IPS-NIHi11 (cell line): ENCODE results near the gene COG8.

Source experiments
- DNase-seq: peaks from one replicate; pipeline ENCODE4 v3.0.0; 2012; ENCODE audit warnings: mixed read lengths, low spot score

COG8 gene

GRCh38 chr16:69346683-69347082 lies 7.3 kb upstream of the COG8 start:
- DNase-seq: no peak

GRCh38 chr16:69345923-69346322 lies 6.6 kb upstream of the COG8 start:
- no peak for DNase-seq

DNA sequence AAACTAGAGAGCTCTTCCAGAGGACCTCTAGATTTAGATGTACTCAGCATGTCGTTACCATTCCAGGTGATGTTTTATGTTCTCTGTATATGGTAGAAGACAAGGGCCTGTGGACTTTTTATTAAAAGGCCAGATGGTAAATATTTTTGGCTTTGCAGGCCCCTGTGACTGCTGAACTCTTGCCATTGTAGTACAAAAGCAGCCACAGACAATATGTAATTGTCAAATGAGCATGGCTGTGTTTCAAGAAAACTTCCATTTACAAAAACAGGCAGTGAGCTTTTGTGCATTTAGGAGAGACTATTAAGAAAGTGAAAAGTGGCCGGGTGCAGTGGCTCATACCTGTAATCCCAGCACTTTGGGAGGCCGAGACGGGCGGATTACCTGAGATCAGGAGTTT lies 4.8 kb upstream of the COG8 start:
- DNase-seq: no peak

DNA sequence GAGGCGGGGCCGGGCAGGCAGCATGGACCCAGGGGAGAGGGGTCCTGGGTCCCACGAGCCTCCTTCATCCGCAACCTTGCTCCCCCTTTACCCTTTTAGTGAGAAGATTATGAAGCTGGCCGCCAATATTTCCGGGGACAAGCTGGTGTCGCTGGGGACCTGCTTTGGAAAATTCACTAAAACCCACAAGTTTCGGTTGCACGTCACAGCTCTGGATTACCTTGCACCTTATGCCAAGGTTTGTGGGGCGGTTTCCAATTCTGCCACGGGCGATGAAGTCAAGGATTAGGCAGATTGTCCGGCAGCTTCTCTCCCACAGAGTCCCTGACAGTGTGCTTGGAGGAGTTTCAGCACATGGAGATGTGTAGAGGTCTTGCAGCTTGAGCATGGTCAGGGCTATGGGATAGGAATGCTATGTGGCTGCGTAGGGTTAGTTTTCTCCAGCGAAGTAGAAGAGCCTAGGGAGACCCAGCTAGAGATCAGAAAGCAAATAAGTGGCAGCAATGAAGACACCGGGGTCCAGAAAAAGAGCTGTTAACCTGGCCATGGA lies 806 bp upstream of the COG8 start:
- DNase-seq: no peak

DNA sequence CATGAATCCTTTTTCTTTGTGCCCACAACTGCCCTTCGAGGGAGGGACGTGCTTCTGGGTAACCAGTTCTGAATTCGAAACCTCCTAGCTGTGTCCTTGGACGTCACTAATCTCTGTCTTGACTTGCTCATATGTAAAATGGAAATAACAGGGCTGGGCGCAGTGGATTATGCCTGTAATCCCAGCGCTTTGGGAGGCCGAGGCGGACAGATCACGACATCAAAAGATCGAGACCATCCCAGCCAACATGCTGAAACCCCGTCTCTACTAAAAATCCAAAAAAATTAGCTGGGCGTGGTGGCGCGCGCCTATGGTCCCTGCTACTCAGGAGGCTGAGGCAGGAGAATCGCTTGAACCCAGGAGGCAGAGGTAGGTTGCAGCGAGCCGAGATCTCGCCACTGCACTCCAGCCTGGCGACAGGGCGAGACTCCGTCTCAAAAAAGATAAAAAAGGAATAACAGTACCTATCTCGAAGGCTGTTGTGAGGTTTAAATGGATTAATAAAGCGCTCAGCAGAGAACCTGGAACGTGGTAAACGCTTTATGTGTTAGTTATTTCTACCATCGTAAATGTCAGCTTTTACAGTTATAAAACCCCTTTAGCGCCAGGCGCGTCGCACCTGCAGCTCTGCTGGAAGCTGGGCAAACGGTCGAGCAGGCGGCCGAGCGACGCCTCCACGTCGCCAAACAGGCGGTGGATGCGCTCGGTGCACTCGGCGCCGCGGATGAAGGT lies 641 bp downstream of the COG8 start:
- no peak for DNase-seq

DNA sequence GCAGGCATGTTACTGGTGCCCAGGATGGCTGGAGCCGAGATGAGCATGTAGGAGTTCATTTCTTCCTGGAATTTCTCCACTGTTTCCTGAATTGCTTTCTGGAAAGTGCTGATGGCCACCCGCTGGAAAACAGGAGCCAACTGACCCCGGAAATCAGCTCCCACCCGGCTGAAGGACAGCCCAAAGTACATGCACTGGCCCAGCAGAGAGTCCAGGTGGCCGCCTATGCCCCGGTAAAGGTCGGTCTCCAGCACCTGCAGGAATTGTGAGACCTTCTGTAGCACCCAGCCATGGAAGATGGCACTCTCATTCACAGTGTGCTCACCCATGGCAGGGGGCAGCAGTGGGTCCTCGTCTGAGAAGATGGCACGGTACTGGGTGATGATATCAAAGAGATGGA lies 4.7 kb downstream of the COG8 start:
- DNase-seq: no peak

DNA sequence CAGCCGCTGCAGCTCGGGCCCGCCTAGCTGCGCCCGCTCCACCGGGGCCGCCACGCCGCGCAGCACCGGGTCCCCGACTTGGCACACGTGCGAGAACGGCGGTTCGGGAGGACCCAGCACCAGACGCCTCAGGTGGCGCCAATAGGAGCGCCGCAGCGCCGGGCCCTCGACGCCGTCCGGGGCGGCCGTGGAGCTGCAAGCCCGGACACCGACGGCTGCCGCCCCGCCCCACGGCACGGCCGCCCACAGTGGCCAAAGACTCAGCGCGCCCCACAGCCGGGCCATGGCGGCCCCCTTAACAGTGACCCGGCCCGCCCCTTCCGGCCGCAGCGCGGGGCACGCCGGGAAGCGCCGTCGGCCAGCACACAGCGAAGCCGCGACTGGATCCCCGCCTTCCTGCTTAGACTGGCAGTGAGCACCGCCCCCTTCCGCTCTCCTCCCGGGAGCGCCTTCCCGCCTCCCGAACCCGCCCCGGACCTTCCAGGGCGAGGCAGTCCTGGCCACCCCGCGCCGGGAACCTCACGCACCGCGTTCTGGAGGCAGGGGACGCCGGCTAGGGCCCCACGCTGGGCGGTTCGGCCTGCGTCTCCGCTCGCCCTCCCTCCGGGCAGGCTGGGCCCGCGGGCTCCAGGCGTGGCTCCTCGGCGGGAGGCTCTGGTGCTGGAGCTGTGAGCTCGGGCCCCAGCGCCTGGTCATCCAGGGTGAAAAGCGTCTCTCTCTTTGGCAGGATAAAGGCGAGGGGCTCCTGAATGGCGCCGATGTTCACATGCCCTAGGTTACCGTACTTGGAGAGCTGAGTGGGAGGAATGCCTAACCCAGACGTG lies 8.9 kb downstream of the COG8 start, which contains the start of gene PDF:
Gene PDF, minus strand, starts transcription at position 303 of the 824 bp plus-strand sequence. Its CDS starts 18 bp downstream, at position 285.
- peak; percentile 98 for DNase-seq

GRCh38 chr16:69329369-69330285 lies 9.7 kb downstream of the COG8 start:
- no peak for DNase-seq

- DNase-seq: no peak
Measured at GRCh38 chr16:69328854-69329316, 10.5 kb downstream of the COG8 start.

DNA sequence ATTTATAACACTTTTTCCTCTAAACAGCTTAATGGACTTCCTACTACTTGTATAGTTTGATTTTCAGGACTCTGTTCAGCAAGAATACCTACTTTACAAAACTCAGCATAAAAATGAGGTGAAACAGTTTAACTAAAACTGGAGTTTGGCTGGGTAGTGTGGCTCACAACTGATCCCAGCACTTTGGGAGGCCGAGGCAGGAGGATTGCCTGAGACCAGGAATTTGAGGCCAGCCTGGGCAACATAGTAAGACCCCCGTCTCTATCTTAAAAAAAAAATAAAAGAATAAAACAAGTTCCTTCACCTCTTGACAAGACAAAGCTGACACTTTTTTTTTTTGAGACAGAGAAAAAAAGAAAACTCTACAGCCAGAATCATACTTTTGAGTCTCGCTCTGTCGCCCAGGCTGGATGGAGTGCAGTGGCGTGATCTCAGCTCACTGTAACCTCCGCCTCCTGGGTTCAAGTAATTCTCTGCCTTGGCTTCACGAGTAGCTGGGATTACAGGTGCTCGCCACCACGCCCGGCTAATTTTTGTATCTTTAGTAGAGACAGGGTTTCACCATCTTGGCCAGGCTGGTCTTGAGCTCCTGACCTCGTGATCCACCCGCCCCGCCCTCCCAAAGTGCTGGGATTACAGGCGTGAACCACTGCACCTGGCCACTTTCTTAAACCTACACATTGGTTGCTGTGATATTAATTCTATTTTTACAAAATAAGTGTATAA lies 11.6 kb downstream of the COG8 start:
- DNase-seq: no peak

GRCh38 chr16:69326172-69326873 lies 13.0 kb downstream of the COG8 start:
- DNase-seq: no peak

DNA sequence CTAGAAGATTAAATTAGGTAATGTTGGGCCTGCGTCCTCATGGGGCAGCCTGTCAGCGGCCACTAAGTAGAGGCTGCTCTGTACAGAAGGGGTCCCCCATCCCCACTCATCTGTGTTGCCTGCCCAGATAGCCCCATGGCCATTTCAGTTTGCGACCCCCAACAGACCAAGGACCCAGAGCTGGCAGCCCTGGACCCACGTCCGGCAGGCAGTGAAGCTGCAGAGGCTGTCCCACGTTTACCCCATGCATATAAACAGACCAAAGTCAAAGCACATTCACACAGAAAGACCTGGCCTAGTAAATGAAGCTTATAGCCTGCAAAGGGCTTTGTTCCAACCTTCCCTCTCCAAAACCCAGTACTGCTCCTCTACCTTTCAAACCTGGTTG lies 13.6 kb downstream of the COG8 start:
- DNase-seq: no peak

DNA sequence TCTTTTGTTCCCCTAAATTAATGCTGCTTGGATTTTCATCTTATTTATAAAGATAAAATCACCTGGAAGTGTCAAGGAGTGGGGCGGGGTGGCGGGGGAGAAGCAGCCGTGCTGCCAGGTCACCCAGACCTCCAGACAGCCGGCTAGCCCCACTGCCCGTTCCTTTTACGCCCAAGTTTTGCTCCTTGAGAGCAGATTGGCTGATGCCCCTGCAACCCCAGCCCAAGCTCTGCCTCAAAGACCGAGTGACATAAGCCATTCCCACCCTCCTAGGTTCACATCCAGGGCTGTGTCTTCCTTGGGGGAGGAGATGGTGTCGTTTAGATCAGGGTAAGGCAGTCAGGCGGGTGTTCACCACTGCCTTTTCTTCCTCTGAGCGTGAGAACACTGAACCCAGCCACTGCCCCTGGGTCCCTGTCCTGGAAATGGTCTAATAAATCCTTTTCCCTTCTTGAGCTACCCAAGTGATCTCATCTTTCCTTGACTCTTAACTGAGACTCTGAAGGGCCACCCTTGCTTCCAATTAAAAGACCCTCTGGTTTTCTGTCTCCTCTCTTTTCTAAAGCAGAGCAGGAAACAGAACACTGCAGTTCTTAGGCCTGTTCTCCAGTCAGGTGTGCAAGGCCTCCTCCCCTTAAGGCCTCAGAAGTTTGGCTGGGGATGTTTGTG lies 14.6 kb downstream of the COG8 start:
- no peak for DNase-seq

DNA sequence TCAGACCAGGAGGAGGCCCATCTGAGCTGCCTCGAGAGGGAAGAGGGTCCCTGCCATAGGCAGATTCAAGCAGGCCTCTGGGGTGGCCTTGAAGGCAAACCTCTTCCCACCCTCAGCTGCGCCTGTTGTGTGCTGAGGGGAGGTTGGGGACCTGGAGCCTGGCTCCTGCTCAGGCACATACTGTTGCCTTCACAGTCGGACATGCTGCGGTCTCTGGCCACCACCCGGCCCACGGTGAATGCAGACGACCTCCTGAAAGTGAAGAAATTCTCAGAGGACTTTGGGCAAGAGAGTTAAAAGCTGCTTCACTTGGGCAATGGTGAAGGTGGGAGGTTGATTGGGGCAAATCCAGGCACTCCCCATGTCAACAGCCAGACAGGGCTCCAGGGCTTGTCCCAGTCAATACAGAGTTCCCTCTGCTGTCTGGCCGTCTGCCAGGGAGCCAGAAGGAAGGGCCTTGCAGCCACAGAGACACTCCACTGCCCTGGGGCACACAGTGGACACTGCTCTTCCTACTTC lies 15.3 kb downstream of the COG8 start:
- no peak for DNase-seq

DNA sequence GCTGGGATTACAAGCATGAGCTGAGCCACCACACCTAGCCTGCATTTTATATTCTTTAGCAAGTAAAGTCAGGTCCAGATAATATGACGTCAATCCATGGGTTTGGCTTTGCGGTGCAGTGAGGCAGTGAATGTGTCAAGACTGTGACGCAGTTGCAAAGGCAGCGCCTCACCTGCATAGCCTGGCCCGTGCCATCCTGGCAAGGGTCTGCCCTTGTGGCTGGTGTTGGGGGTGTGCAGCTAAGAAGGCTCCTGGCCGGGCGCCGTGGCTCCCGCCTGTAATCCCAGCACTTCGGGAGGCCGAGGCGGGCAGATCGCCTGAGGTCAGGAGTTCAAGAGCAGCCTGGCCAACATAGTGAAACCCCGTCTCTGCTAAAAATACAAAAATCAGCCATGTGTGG lies 15.9 kb downstream of the COG8 start:
- DNase-seq: no peak

DNA sequence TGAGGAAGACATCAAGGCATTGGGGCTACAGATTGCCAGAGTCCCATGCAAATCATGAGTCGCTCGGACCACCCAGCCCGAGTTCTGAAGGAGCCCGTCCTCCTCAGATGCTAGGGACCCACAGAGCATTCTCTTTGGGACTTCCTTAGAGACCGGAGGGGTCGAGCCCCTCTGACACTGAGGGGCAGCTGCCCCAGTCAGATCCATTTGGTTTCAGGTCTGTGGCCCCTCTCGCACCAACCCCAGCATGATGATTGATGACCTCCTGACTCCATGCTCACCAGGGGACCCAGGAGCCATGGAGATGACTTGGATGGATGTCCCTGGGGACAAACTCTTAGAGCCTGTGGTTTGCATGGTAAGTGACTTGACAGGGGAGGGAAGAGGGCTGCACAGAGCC lies 17.0 kb downstream of the COG8 start:
- DNase-seq: no peak

DNA sequence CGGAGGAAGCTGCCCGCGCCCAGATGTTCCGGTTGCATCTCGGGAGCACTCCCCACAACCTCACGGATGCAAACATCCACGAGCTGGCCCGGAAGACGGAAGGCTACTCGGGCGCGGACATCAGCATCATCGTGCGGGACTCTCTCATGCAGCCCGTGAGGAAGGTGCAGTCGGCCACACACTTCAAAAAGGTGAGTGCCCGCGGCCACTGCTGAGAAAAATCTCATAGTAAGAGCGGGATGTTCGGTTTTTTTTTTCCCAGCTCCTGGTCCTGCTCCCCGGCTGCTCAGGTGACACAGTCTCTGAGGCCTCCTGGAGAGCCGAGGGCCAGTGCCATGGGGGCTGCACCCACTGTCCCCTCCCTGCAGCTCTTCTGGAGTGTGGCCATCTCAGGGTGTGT lies 18.3 kb downstream of the COG8 start:
- DNase-seq: no peak

DNA sequence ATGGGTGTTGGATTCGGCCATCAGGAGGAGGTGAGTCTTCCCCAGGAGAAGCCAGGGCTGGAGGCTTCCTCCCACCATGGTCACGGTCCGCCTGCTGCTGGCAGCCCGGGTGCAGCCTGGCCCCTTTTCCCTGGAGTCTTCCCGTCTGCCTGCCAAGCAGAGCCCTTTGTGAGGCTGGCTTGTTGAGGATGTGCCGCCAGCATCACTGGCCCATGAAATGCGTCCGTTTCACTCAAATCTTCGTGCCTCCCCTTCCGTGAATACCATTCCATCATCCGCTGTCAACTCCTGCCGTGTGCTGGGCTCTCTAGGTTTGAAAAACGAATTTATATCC lies 18.7 kb downstream of the COG8 start:
- DNase-seq: no peak

GRCh38 chr16:69319826-69320739 lies 19.3 kb downstream of the COG8 start:
- no peak for DNase-seq
